C4-2B (cell line): Measurements from ENCODE around the gene WNT9B.

Experiments used
- ZFX ChIP-seq: fragments of 450-650 bp; IDR thresholded peaks from 2 replicates; pipeline ENCODE4 v1.6.1; 2017
- TF ChIP-seq, protein P1 (sequence below): fragments of 450-650 bp; conservative IDR thresholded peaks from 2 replicates; pipeline ENCODE4 v1.5.1; 2017; ENCODE audit warnings: mild to moderate bottlenecking

DNA sequence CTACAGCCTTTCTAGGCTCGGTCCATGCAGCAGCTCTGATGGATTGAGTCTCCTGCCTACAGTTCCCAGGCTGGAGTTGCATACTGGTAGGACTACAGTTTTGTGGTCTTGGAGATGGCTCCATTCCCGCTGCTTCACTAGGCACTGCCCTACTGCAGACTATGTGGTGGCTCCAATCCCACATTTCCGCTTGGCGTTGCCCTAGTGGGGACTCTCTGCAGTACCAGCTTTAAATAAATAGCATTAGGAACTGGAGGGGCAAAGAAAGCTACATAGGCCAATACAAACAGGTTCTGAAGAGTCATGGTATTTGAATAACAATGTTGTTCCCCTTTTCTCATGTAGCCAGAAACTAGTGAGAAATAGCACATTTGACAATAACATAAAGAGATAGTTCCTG lies 66.1 kb downstream of the WNT9B start:
- TF ChIP-seq, protein P1, sequence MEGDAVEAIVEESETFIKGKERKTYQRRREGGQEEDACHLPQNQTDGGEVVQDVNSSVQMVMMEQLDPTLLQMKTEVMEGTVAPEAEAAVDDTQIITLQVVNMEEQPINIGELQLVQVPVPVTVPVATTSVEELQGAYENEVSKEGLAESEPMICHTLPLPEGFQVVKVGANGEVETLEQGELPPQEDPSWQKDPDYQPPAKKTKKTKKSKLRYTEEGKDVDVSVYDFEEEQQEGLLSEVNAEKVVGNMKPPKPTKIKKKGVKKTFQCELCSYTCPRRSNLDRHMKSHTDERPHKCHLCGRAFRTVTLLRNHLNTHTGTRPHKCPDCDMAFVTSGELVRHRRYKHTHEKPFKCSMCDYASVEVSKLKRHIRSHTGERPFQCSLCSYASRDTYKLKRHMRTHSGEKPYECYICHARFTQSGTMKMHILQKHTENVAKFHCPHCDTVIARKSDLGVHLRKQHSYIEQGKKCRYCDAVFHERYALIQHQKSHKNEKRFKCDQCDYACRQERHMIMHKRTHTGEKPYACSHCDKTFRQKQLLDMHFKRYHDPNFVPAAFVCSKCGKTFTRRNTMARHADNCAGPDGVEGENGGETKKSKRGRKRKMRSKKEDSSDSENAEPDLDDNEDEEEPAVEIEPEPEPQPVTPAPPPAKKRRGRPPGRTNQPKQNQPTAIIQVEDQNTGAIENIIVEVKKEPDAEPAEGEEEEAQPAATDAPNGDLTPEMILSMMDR: no peak
- TF ChIP-seq ZFX: no peak
